ENCODE measurements around the gene TNIK. TPM values are rescaled to one million over a fixed set of nuclear protein-coding genes. Genes with fewer than 3 reads are reported as not detected.

The TNIK gene
- total RNA-seq, 4 donors from 2014 or later = 30.3 to 39.0 (median 36.8) TPM

- no peak for TF ChIP-seq POLR2A (IDR thresholded peaks at IDR 0.05; ENCODE audit: low read depth)
- TF ChIP-seq EP300 (IDR thresholded peaks at IDR 0.05) = no peak
- TF ChIP-seq POLR2AphosphoS5 (IDR thresholded peaks at IDR 0.05) = no peak
- no peak for TF ChIP-seq CTCF (IDR thresholded peaks at IDR 0.05)
- intact Hi-C loops (cut with DNase I) = no loop called here
- Histone ChIP-seq H3K9me3 (no peaks in the 10 kb centered on the region), H3K27ac (replicated peaks in 1 of 4) (no peak overlapping the region), H3K27me3 (no peaks in the 10 kb centered on the region), H3K4me1 (peaks cover 0 to 9% (median 0%) of the 10 kb centered on the region in 4 donors), H3K4me3 (no peak overlapping the region), H3K36me3 (no peaks in the 10 kb centered on the region)
- DNase-seq (ENCODE audit: extremely low spot score) = no peak
Observed at GRCh38 chr3:171495413-171495812, 35.2 kb upstream of the TNIK start.

- WGBS = 92% methylated on average over 4 of the region's 4 CpGs
- H3K36me3 ChIP-seq = no peaks in the 10 kb centered on the region
- intact Hi-C loops (cut with DNase I) = no loop called here
- H3K9me3 ChIP-seq = no peaks in the 10 kb centered on the region
- no peaks in the 10 kb centered on the region for H3K27me3 ChIP-seq
- TF ChIP-seq EP300 (IDR thresholded peaks at IDR 0.05) (no peak), POLR2AphosphoS5 (IDR thresholded peaks at IDR 0.05) (no peak), CTCF (IDR thresholded peaks at IDR 0.05) (no peak), POLR2A (IDR thresholded peaks at IDR 0.05; ENCODE audit: low read depth) (no peak)
- no peak overlapping the region for H3K27ac ChIP-seq (replicated peaks in 1 of 4)
- no peak for DNase-seq (ENCODE audit: extremely low spot score)
- H3K4me3 ChIP-seq = no peak overlapping the region
- peaks cover 0 to 8% (median 0%) of the 10 kb centered on the region in 4 donors for H3K4me1 ChIP-seq
Observed at GRCh38 chr3:171494457-171495109, 34.4 kb upstream of the TNIK start.

- Histone ChIP-seq H3K4me3 (no peak overlapping the region), H3K27ac (replicated peaks in 1 of 4) (no peak overlapping the region), H3K9me3 (no peaks in the 10 kb centered on the region), H3K4me1 (no peaks in the 10 kb centered on the region), H3K36me3 (no peaks in the 10 kb centered on the region), H3K27me3 (no peaks in the 10 kb centered on the region)
- intact Hi-C loops (cut with DNase I) = no loop called here
- TF ChIP-seq POLR2AphosphoS5 (IDR thresholded peaks at IDR 0.05) (no peak), POLR2A (IDR thresholded peaks at IDR 0.05; ENCODE audit: low read depth) (no peak), CTCF (IDR thresholded peaks at IDR 0.05) (no peak), EP300 (IDR thresholded peaks at IDR 0.05) (no peak)
- DNase-seq (ENCODE audit: extremely low spot score) = no peak
- WGBS = 54% methylated on average over 2 of the region's 2 CpGs
Observed at GRCh38 chr3:171491361-171491760, 31.2 kb upstream of the TNIK start.

- intact Hi-C loops (cut with DNase I) = no loop called here
- WGBS = 94% methylated on average over 3 of the region's 3 CpGs
- H3K9me3 ChIP-seq = no peaks in the 10 kb centered on the region
- no peaks in the 10 kb centered on the region for H3K36me3 ChIP-seq
- H3K27me3 ChIP-seq = no peaks in the 10 kb centered on the region
- no peaks in the 10 kb centered on the region for H3K4me1 ChIP-seq
- TF ChIP-seq POLR2AphosphoS5 (IDR thresholded peaks at IDR 0.05) (no peak), CTCF (IDR thresholded peaks at IDR 0.05) (no peak), EP300 (IDR thresholded peaks at IDR 0.05) (no peak), POLR2A (IDR thresholded peaks at IDR 0.05; ENCODE audit: low read depth) (no peak)
- H3K4me3 ChIP-seq = no peak overlapping the region
- DNase-seq (ENCODE audit: extremely low spot score) = no peak
- no peak overlapping the region for H3K27ac ChIP-seq (replicated peaks in 1 of 4)
Observed at GRCh38 chr3:171490901-171491300, 30.7 kb upstream of the TNIK start.

- Histone ChIP-seq H3K27ac (replicated peaks in 1 of 4) (no peak overlapping the region), H3K4me1 (no peaks in the 10 kb centered on the region), H3K36me3 (no peaks in the 10 kb centered on the region), H3K4me3 (no peak overlapping the region), H3K9me3 (no peaks in the 10 kb centered on the region), H3K27me3 (no peaks in the 10 kb centered on the region)
- intact Hi-C loops (cut with DNase I) = no loop called here
- no peak for TF ChIP-seq POLR2A (IDR thresholded peaks at IDR 0.05; ENCODE audit: low read depth)
- no peak for TF ChIP-seq POLR2AphosphoS5 (IDR thresholded peaks at IDR 0.05)
- no peak for TF ChIP-seq EP300 (IDR thresholded peaks at IDR 0.05)
- no peak for TF ChIP-seq CTCF (IDR thresholded peaks at IDR 0.05)
- DNase-seq (ENCODE audit: extremely low spot score) = no peak
- 93% methylated on average over 4 of the region's 4 CpGs for WGBS
Observed at GRCh38 chr3:171489348-171489747, 29.1 kb upstream of the TNIK start.

All from esophagus muscularis mucosa (tissue), 4 donors.